ENCODE measurements around the gene BEND7.

GRCh38 chr10:13542533-13542932, 13.7 kb upstream of the BEND7 start:
- TF ChIP-seq POLR2AphosphoS5 (IDR thresholded peaks at IDR 0.05) (no peak), CTCF (IDR thresholded peaks at IDR 0.05) (no peak), POLR2A (IDR thresholded peaks at IDR 0.05) (no peak)

Data from stomach (tissue), 4 donors.